OCI-M1 (cell line): Measurements from ENCODE around the gene FRMD3.

Experiments
- DNase-seq: peaks from one replicate; lab custom pipeline; 2025; lab: John Stamatoyannopoulos, UW

The FRMD3 gene

DNA sequence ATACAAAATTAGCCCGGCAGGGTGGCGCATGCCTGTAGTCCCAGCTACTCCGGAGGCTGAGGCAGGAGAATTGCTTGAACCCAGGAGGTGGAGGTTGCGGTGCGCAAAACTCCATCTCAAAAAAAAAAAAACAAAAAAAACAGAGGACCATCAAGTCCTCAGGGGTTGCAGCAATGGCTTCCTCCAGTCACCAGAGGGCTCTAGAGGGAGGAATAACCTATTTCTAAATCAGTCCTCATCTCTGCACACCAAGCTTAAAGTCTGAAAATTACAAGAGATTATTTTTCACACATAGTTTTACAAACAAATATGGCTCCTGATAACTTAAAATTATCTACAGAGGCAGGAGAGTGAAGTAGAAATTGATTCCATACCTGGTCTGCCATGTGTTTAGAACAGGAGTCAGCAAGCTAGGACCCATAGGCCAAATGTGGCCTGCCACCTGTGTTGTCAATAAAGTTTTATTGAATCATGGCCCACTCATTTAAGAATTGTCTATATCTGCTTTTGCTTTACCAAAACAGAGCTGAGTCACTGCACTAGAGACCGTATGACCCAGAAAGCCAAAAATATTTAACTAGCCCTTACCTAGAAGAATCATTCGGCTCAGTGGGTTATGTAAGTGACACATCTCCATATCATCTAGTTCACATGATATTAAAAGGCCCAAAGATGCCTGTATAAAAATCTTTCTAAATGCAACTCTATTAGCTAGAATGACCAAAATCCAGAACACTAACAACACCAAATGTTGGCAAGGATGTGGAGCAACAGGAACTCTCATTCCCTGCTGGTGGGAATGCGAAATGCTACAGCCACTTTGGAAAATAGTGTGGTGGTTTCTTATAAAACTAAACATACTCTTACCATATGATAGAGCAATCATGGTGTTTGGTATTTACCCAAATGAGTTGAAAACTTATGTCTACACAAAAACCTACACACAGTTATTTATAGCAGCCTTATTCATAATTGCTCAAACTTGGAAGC lies 207.7 kb downstream of the FRMD3 start:
- DNase-seq, result no peak

GRCh38 chr9:83327750-83328622 lies 210.2 kb downstream of the FRMD3 start:
- DNase-seq, result peak; percentile 27

- DNase-seq, result no peak
Measured at GRCh38 chr9:83327323-83327722, 210.9 kb downstream of the FRMD3 start.

GRCh38 chr9:83323148-83323547 lies 215.1 kb downstream of the FRMD3 start:
- no peak for DNase-seq

DNA sequence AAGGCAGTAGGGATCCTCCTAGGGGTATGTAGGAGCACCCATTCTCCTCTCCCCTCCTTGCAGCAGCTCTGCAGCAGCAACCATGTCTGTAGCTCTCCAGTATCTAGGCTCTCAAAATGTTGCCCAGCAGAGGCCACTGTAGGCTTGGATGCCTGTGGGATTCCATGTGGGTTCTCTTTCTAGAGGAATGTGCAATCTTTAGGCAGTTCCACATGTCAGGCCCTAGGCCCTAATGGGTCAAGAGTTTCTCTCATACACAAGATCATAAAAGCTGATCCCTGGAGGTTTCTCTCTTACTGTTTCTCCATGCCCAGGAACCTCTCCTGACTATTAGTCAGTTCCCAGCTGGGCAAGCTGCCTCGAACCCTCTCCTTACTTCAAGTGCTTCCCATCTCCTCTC lies 215.8 kb downstream of the FRMD3 start:
- no peak for DNase-seq

GRCh38 chr9:83317244-83317643 lies 221.0 kb downstream of the FRMD3 start:
- DNase-seq, result no peak

- DNase-seq, result no peak
Measured at GRCh38 chr9:83315649-83316048, 222.6 kb downstream of the FRMD3 start.

DNA sequence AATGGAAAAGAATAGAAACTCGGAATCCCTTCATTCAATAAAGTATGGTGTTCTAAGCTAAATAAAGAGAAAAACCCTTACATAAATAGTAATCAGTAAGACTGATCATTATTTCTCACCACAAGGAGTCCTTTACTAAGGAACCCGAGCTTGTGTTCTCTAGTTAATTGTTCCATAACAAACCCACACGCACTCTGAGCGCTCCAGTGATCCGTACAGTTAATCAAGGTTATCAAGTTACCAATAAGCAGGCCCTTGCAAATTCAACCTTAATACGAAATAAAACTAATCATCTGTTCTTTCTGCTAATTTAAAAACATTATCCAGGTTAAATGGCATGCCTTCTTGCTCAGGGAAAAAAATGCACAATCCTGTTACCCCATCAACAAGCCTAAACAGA lies 224.4 kb downstream of the FRMD3 start:
- no peak for DNase-seq

DNA sequence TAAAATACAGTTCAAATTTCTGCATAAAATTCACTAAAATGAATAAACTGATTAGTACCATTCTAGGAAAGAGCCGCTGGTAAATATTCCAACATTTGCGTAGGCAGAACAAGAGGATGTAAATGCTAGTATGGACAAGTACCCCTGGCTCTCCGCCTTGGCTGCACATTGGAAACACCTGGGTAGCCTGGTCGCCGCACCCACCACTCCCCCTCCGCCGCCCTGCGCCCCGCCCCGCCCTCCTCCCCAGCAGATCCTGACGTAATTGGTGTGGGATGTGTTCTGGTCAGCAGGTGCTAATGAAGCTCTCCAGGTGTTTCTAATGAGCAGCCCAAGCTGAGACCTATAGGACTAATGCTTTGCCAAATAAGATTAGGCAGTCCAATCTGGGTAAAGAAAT lies 225.7 kb downstream of the FRMD3 start:
- no peak for DNase-seq

GRCh38 chr9:83307066-83307724 lies 231.0 kb downstream of the FRMD3 start:
- DNase-seq, result no peak

- no peak for DNase-seq
Measured at GRCh38 chr9:83304686-83305085, 233.5 kb downstream of the FRMD3 start.

GRCh38 chr9:83299571-83299970 lies 238.6 kb downstream of the FRMD3 start:
- peak; percentile 1 for DNase-seq

- DNase-seq, result no peak
Measured at GRCh38 chr9:83299094-83299493, 239.1 kb downstream of the FRMD3 start.

DNA sequence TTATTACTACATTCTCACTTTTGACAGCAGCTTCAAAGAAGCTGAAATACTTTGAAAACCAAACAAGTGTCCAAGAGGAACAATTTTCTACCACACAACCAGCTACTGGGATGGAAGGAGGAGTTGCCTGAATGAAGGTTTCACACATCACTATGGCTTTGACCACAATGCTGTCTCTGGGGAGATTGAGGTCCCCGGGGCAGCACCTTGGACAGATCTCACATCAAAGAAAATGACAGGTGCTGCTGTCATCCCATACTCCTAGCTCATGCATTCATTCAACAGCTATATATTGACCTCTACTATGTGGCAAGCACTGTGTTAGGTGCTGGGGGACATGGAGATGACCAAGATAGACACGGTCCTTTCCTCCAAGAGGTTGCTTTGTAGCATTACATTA lies 242.1 kb downstream of the FRMD3 start:
- DNase-seq, result no peak

GRCh38 chr9:83294816-83295215 lies 243.4 kb downstream of the FRMD3 start:
- DNase-seq, result no peak

GRCh38 chr9:83291196-83291595 lies 247.0 kb downstream of the FRMD3 start:
- DNase-seq, result no peak

- no peak for DNase-seq
Measured at GRCh38 chr9:83290692-83291091, 247.5 kb downstream of the FRMD3 start.

- DNase-seq, result no peak
Measured at GRCh38 chr9:83287021-83287420, 251.2 kb downstream of the FRMD3 start.

GRCh38 chr9:83285445-83286225 lies 252.6 kb downstream of the FRMD3 start:
- no peak for DNase-seq

- no peak for DNase-seq
Measured at GRCh38 chr9:83284746-83285145, 253.5 kb downstream of the FRMD3 start.

DNA sequence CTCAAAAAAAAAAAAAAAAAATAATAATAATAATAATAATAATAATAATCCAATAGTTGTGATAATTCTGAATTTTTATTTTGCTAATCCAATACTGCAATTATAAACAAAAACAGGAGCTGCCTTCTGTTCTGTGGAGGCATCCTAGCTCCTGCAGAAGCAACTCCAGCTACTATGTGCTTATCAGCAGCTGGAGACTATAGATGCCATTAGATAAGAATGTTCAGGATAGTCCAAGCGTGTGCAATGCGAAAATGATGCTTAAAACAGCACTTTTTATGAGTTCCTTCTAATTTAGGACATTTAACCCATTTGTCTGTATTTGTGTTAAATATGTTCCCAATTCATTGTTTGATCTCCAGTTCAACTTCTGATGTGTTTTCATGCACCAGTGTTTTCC lies 254.7 kb downstream of the FRMD3 start:
- no peak for DNase-seq
